Stimulated activated CD8-positive, alpha-beta memory T cell treated with anti-CD3 and anti-CD28 coated beads, Interleukin-4, amount 100 ng/mL, for 4 hours (primary cell): Measurements from ENCODE around the gene C19orf81.
A peak's percentile ranks its signal among the peaks of the same experiment; 100 is the strongest.

Source experiments
- DNase-seq, 2 donors: peaks; one replicate each; pipeline ENCODE4 v3.0.0-alpha.2; 2020; ENCODE audit warnings: low read depth in 2 of 2, low spot score in 1 of 2

Gene C19orf81

GRCh38 chr19:50629194-50629593, 20.1 kb upstream of the C19orf81 start:
- DNase-seq, result no peak

GRCh38 chr19:50629801-50630200, 19.4 kb upstream of the C19orf81 start:
- no peak for DNase-seq

DNA sequence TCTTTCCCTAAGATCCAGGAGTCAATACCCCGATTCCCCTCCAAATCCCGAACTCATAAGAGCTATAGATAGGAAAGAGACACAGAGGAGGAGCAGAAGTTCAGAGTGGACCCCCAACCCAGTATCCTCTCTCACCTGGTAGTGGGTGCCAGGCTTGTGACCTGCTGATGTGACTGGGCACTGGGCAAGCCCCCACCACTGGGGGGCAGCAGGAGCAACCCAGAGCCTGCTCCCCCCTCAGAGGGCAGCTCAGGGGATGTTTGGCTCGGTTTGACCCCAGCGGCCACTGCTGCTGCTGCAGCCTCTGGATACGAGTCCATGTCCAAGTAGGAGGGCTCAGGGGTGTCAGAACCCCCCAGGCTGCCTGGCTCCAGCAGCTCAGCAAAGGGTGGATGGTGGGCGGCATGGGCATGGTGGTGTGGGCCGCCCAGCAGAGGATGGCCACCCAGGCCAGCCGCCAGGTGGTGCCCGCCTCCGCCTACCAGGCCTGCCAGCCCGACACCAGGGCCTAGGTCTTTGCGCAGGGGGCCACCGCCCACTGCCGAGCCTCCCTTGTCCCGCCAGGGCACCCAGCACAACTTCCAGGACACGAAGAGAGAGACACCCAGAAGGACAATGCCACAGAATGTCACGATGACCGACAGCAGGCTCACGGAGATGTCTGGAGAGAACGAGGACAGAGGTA, 17.0 kb upstream of the C19orf81 start:
- DNase-seq, result no peak

DNA sequence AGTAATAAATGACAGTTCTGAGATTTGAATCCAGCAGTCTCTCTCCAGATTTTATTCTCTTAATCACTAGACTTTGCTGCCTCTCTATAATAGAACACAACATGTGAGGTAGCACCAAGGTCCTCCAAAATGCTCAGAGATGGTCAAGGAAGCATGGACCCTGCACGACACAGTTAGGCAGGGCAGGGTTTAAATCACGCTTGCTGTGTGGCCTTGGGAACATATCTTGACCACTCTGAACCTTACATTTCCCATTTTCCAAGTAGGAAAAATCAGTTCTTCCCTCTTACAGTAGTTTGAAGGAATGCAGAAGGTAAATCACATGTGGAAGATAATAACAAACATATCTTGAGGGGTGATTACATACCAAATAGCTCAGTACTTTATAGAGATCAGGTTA, 15.9 kb upstream of the C19orf81 start:
- DNase-seq, result no peak

GRCh38 chr19:50633973-50634372, 15.3 kb upstream of the C19orf81 start:
- DNase-seq, result no peak

DNA sequence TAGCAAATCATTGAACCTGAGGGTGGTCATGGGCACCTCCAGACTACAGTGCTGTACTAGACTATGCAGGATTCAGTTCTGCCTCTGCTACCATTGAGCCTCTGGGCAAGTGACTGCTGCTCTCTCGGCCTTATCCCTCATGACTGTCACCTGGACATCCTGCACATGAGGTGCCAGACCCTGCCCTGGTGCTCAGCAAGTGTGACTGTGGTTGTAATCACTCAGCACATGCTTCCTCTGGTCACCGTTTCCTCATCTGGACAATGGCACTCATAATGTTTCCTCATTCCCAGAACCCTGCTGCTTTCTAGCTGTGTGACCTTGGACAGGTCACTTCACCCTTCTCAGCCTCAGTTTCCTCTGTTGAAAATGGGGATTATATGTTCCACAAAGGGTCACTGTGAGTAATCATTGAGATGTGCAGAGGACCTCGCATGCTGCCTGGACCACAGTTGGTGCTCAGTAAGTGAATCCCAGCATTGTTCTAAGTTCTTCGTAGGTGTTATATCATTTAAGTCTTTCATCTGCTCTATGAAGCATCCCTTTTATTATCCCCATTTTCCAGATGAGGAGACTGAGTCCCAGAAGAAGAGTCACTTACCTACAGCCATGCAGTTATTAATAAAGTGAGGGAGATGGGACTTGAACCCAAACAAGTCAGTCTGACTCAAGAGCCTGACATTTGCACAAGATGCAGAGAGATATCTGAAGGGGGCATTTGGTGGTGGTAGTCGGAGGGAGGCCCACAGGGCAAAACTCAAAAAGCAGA, 12.7 kb upstream of the C19orf81 start:
- no peak for DNase-seq

- DNase-seq, result no peak
Observed at GRCh38 chr19:50638600-50638999, 10.6 kb upstream of the C19orf81 start.

- DNase-seq, result peak in 1 of 2 donors; percentile 7
Observed at GRCh38 chr19:50639121-50640112, 9.8 kb upstream of the C19orf81 start, which contains the start of gene SYT3. Gene SYT3 (minus strand): TSS chr19:50639881. CDS start chr19:50637411, 2,470 bp downstream.

GRCh38 chr19:50640368-50640767, 8.9 kb upstream of the C19orf81 start:
- no peak for DNase-seq

- DNase-seq, result no peak
Observed at GRCh38 chr19:50644315-50644915, 4.8 kb upstream of the C19orf81 start.

GRCh38 chr19:50645107-50645506, 4.1 kb upstream of the C19orf81 start:
- no peak for DNase-seq

- no peak for DNase-seq
Observed at GRCh38 chr19:50646074-50646807, 3.0 kb upstream of the C19orf81 start.

DNA sequence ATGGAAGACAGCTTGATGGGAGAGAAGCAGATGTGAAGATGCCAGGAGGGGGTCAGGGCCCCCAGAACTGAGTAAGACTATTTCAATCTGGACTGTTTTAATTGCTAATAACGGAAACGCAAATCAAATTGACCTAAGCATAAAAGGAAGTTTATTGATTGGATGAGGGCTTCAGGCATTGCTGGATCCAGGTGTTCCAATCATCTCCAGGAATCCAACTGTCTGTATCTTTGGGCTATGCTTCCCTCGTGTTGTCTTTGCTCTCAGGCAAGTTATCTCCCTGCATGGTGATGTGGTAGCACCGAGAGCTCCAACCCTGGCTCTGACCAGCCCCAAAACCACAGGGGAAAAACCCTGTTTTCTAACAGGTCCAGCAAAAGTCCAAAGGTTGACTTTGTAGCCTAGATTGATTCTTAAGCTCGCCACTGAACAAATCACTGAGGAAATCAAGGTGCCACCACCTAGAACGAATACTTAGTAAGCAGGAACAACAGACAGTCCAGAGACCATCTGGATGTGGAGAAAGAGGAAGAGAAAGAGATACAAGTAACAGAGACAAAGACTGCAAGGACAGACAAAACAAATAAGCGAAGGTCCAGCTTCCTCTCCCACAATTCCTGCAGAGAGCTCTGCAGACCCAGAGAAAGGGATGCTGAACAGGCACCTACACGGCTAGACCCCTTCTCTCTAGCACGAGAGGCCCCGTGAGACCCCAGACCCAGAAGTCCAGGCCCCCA, 1.2 kb upstream of the C19orf81 start:
- DNase-seq, result no peak

DNA sequence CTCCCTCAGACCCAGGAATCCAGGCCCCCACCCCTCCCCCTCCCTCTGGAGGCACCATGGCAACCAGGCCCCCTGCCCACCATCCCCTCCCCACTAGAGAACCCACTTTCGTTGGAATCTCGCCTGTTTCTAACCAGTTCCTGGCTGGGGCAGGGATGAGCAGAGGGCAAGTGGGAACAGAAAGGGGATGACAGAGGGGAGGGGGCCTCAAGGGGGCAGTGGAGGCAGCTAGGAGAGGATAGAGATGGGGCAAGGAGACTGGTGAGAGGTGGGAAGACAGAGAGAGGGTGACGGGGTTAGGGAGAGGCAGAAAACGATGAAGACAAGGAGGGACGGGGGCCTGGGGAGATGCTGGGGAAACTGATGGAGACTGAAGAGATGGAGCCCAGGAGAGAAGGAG, 586 bp upstream of the C19orf81 start:
- DNase-seq, result no peak

DNA sequence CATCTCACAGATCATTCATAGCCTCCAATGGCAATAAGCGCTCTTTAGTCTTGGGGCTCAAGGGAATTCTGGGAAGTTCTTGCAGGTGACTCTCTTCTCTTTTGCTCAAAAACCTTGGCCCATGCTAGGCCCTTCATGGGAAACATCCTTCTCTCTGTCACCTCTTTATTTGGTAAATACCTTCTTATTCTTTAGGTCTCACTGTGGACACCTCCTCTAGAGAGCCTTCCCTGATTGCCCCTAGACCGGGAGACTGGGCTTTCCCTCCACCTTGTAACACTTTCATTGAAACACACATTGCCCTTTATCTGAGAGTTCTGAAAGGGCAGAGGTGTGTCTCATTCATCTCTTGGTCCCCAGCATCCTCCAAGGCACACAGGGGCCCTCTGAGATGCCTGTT, 1.9 kb downstream of the C19orf81 start:
- DNase-seq, result no peak

DNA sequence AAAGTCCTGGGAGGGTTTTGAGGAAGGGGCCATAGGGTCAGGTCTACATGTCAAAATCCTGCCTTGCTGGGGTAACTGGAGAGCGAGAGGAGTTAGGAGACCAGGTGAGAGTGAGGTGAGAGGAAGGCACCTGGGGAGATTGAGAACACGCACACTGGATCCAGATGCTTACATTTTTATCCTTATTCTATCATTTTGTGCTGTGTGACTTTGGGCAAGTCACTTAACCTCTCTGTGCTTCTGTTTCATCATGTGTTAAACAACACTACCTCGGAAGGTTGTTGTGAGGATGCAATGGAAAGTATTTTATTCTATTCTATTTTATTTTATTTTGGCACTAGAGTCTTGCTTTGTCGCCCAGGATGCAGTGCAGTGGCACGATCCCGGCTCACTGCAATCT, 3.5 kb downstream of the C19orf81 start:
- no peak for DNase-seq

DNA sequence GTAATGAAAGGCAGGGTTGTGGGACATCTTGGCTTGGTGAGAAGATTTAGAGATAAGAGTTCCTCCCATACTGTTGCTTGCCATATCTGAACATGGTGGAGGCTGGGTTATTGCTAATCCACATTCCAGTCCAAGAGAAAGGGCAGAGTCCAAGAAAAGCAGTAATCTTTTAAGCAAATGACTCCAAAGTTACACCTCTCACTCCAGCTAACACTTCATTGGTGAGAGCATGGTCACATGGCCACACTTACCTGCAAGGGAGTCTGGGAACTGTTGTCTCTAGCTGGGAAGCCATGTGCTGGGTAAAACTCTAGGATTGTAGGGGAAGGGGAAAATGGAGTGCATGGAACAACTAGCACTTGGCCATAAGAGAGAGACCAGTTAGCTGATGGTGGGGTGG, 5.6 kb downstream of the C19orf81 start:
- DNase-seq, result no peak

DNA sequence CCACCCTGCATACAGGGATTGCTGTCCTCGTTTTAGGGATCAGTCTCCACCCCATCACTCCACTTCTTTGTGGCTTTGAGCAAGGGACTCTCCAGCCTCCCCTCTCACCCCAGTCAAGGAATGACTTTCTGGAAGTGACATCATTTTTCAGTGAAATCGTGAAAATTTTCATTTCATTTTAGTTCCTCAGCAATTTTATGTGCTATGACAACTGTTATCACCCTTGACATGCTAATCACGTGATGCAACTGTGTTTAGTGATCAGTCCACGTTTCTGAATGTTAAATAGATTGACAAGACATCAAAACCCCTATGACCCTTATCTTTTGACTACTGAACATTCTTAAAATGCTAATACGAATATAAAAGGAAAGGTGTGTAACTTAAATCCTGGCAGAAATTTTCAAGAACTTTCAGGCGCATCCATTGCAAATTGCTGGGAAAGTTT, 8.0 kb downstream of the C19orf81 start:
- DNase-seq, result no peak

DNA sequence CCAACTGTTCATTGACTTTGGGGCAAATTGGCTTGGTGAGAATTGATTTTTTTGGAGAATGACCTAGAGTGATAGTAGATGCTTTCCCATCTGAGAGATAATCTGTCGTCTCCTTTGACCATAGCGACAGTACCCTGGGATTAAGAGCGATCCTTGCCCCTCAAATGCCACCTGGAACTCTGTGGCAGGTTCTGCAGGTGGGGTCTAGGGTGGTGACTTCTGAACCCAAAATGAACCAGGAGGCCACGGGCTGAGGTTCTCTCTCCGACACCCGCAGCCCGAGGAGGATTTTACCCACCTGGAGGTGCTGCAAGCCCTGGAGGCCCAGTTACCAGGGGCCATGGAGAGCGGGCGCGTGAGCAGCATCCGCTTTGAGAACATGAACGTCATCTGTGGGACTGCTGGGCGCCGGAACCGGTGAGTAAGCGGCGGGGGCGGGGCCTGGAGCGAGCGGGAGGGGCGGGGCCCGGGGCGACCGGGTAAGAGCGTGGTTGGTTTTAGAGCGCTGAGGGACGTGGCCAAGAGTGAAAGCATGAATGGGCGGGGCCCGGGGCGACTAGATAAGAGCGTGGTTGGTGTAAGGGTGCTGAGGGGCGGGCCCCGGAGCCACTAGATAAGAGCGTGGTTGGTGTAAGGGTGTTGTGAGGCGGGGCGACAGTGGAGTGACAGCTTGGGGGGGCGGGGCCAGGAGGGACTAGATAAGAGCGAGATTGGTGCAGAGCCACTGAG, 8.6 kb downstream of the C19orf81 start:
- DNase-seq, result peak; percentile 63 to 75
